HG02759 (cell line): ENCODE measurements around the gene RIPK3.
"Not testable (repeated sequence)": the region's sequence is repeated elsewhere in the genome, so short reads cannot be mapped to it uniquely, and the experiment has no call there.

Experiments used
- ATAC-seq: cut with Tn5 transposase; IDR thresholded peaks from one replicate; pipeline ENCODE4 v1.9.1; 2021; ENCODE audit warnings: mild to moderate bottlenecking, moderate library complexity; ENCODE audit not compliant: unreplicated experiment

RIPK3 gene

DNA sequence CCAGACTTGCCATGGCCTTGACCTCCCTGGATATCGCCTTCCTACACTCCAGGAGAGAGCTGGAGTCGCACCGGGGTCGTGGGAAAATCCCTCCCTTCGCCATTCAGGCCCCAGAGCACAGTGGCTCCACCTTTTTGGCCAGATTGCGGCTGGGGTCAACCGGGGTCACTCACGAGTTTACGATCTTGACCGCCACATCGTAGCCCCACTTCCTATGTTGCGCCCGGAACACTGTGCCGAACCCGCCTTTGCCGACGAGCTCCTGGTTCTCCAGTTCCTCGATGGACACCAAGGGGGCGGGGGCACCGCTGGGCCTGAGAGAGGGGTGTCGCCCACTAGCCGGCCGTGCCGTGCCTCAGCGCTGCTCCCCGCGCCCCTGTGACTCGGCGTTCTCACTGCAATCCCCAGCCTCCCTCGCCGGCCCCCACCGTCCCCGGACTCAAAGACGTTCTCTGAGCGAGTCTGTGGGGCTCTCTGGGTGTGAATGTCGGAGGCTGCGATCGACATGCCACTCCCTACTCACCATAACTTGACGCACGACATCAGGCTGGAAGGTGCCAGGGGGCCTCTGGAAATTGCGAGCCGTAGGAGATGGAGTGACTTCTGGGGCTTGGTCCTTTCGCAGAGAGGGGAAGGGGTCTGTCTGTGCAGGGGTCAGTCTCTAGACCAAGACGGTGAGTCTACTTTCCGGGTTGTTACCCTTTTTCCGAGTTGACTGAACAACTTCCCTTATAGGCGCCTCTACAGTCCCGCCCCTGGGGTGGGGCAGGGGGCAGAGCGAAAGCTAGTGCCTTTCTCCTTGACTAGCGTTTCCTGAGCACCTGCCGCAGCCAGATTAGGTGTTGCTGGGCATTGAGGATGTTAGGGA is at the start of gene RIPK3:
TSS of gene RIPK3 (minus strand) at position 708 of the 868 bp plus-strand sequence. CDS start at position 543, 165 bp downstream.
- ATAC-seq = peak; percentile 89

DNA sequence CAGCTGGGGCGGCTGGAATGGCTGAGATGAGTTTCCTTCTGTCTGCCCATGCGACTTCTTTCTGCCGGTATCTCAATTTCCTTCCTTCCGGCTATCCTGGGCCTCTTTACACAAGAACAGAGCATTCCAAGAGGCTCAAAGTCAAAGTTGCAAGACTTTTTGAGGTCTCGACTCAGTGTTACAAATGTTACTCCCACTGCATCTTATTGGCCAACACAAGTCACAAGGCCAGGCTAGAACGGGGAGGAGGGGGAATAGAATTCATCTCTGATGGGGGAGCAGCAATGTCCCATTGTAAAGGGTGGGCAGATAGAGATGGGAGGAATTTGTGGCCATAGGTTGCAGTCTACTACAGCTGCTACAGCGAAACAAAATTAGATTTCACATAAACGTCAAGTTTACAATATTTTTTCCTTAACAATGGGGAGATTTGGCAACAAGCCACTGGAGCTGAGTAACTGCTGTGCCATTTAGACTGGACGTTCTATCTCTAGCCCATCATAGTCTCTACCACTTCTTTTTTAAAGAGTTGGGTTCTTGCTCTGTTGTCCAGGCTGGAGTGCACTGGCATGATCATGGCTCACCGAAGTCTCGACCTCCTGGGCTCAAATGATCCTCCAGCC is 49.5 kb upstream of the RIPK3 start:
- ATAC-seq = no peak

DNA sequence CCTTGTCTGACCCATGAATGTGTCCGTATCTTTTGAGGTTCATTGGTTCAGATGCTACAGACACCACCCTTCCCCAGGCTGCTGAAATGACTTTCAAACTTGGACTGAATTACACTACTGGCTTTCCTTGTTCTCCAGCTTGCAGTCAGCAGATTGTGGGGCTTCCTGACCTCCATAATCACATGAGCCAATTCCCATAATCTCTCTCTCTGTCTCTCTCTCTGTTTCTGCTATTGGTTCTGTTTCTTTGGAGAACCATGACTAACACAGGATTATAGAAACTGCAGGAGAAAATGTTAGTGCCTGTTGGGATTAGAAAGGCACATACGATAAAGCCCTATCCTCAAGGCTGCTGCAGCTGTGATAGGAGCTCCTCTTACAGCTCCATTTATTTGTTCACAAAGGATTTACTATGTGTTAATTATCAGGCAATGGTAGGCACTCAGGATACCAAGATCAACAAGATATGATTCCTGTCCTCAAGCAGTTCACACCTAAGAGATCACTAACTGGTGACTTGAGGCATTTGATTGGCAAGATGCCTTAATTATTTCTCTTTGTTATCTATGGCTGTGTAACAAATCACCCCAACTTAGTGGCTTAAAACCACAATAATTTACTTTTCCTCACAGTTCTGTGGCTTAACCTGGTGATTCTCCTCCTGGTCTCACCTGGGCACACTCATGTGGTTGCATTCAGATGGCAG is 48.8 kb upstream of the RIPK3 start:
- no peak for ATAC-seq

DNA sequence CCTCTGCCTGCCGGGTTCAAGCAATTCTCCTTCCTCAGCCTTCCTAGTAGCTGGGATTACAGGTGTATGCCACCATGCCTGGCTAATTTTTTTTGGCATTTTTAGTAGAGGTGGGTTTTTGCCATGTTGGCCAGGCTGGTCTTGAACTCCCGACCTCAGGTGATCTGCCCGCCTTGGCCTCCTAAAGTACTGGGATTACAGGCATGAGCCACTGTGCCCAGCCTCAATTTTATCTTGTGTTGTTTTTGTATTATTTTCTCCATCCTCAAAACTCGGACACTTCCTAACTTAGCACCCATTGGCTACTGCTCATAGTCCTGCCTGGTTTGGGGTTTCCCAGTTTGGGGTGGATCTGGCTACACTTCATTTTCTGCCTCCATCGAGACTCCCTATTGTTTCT is 47.8 kb upstream of the RIPK3 start:
- ATAC-seq = not testable (repeated sequence)

DNA sequence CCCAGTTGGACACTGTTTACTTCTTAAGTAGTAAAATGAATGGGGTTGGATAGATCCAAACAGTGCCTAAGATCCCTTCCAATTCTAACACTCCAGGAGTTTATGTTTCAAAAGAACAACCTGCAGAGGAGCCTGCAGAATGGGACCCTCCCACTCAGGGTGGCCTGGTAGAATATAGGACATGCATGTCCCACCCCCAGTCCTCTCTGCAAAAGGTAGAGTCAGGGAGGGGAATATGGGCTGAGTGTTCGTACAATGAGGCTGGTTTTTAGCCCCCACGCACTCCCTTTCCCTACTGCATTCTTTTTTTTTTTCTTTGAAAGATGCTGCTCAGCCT is 47.2 kb upstream of the RIPK3 start:
- no peak for ATAC-seq

DNA sequence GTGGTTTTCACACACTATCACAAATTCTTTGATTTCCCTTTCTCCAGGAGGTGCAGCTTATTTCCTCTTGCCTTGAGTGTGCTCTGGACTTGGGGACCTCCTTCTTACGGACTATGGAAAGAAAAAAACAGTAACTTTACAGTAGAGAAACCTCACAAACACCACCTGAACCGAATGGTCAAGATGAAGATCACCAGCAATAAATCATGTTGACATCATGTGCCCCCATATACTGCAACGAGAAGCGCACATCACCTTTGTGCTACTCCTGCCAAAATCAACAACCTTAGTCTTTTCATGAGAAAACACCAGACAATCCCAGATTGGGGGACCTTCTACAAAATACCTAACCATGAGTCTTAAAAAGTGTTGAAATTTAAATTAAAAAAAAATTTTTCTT is 45.7 kb upstream of the RIPK3 start:
- no peak for ATAC-seq

DNA sequence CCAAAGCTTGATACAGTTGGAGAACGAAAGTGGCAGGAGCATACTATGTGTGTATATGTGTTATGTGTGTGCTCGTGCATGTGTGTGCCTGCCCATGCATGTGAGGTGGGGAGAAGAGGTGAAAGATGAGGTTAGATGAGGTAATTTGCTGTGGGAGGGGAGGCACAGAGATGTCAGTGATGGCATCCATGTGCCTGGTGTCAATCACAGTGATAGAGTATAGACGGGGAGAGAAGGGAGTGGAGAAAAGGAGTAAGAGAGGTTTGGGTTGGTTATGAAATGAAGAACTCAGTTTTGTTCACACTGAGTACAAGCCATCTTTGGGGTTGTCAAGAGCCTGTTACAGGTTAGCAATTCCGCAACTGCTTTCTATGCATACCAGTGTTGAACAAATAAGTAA is 44.4 kb upstream of the RIPK3 start:
- ATAC-seq = no peak

DNA sequence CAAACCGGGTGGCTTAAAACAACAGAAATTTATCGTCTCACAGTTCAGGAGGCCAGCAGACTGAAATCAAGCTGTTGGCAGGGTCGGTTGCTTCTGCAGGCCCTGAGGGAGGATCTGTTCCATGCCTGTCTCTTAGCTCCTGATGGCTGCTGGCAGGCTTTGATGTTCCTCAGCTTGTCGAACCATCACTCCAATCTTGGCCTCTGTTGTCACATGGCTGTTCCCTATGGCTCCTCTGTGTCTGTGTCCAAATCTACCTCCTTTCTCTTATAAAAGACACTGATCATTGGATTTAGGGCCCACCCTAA is 42.2 kb upstream of the RIPK3 start:
- no peak for ATAC-seq

DNA sequence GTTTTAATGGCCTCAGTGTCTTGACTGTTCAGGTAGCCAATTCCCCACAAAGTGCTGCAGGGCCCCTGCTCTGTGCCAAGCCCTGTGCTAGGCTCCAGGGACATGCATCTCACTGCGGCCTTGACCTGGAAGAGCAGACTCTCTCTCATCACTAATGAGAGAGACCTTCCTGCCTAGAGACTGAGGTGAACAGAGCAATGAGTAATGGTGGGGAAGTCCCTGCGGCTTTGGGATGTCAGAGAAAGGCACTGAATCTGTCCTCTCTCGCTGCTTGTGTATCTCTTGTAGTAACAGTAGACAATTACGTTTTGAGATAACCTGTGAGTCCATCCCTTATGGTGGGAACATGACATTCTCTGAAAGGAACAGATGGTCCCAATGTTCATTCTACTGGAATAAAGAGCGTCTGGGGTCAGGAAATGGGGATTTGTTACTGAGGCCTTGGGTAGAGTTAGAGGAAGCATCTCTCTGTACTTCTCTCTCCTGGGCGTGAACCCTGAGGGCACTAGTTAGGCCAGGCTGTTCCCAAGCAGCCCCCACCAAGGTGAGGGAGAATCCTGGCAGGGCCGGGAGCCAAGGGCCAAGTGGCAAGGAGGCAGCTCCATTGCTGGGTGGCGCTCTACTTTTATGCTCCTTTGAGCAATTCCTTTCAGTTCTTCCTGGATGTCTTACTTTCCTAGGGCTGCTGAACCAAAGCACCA is 41.7 kb upstream of the RIPK3 start:
- ATAC-seq = no peak

DNA sequence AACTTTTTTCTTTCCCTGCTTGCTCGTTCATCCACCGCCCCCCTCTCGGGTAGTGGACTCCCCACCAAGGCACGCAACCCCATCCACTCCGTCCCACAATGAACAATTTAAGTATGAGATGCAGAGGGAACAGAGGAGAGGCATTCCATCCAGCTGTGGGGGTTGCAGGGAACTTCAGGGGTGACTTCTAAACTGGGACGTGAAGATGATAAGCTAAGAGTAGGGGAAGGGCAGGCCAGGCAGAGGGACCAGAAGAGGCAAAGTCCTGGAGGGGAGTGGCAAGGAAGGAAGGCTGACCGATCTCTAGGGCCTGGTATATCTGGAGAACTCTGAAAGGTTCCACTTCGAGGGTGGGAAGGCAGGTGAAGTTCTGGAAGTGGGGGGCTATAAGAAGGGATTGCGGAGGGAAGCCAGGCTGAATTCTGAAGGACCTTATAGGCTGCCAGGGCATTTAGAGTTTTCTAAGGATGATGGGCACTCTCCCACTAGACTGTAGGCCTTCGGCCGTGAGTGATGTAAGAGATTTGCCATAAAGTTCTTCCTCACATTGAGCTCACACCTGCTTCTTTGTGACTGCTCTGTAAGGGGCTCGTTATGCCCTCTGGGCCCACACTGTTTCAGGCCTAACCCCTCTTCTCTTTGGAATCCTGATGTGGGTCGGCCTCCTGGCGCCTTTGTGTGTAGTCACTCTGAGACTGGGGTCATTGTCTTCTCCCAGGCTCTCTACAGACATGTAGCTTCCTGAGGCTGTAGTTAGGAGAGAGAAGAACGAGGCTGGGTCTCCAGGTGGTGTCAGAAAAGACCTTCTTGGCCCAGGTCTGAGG is 40.3 kb upstream of the RIPK3 start:
- ATAC-seq = no peak

DNA sequence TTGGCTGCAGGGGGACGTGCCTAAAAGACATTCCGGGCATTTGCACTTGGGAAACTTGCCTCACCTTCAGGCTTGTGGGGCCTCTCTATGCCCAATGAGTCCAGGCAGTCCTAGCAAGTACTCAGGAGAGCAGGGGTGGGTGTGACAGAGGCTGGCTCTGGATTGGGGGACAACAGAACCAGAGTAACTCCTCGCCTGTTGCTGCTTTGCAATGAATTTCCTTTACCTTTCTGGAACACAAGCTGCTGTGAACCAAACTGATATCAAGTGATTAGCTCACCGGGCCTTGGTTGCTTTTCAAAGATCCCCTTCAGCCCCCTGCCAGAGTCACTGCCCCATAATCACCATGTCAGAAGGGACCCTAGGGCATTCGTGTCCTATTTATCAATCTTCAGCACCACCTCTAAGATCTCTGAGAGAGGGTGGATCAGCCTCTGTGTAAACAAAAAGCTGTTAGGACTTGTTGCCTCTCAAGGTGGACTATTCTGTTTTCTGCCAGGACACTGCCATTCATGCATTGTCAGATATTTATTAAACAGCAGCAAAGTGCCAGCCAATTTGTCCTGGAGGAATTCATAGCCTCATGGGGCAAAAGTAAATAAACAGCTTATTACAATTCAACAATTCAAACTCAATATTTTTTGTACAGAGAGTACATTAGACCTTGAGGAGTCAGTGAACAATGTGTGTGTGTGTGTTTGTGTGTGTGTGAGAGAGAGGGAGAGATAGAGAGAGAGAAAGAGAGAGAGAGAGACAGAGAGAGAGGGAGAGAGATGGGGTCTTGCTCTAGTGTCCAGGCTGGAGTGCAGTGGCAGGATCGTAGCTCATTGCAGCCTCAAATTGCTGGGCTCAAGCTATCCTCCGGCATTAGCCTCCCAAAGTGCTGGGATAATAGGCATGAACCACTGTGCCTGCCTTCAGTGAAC is 39.5 kb upstream of the RIPK3 start:
- no peak for ATAC-seq

DNA sequence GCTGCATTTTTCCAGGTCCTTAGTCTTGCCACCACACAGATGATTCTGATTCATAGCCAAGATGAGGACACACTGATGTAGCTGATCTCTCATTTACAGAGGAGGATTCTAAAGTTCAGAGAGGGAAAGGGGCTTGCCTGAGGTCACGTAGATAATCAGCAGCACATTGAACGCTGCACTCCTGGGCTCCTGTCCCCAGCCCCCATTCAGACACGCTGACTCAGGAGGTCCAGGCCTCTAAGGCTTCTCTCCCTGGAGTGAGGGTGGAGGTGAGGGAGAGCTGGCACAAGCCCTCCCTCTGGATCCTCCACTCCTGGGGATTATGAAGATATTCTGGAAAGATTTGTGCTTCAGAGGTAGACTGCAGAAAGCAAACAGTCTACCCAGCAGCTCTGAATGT is 38.5 kb upstream of the RIPK3 start:
- no peak for ATAC-seq

DNA sequence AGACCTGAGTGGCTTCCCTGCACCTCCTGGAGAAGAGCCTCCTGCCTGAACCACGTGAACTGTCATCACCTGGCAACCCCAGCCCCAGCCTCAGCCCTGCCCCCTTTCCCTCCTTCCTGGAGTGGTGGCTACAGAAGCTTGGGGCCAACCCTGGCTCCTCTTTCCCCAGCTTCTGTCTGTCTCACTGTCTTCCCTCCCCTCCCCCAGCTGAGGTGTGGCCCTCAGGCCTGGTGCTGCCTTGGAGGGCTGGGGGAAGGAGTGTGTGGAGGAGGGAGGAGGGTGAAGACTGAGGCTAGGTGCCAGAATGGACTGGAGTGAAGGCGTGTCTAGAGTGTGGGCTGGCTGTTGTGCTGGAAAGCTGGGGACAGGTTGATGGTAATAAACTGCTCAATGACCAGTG is 37.9 kb upstream of the RIPK3 start:
- no peak for ATAC-seq

DNA sequence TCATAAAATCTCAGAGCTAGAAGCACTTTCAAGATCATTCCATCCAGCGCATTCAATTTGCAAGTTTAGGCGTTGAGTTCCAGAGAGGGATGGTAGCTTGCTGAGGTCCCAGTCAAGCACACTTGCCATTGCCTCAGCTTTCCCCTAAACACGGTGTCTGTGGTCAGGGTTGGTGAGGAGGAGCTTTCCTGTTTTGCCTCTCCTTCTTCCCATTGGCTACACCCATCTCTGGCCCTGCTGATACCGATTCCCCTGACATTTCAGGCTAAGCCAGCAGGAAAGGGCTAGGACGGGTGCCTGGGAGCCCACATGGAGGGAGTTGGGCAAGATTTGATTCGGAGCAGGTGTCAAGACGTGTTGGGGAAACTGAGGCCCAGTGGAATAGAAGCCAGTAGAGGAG is 37.3 kb upstream of the RIPK3 start:
- no peak for ATAC-seq

DNA sequence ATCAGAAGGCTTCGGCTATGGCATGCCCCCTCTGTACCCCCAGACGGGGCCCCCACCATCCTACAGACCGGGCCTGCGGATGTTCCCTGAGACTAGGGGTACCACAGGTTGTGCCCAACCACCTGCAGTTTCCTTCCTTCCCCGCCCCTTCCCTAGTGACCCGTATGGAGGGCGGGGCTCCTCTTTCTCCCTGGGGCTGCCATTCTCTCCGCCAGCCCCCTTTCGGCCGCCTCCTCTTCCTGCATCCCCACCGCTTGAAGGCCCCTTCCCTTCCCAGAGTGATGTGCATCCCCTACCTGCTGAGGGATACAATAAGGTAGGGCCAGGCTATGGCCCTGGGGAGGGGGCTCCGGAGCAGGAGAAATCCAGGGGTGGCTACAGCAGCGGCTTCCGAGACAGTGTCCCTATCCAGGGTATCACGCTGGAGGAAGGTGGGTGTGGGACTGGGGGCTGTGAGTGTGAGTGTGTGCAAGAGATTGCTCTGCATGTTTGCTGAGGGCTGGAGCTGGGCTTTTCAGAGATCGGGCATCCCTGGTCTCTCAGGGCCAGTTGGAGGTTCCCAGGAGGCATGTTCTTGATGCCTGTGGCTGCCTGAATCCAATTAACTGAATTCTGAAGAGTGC is 36.8 kb upstream of the RIPK3 start:
- no peak for ATAC-seq

DNA sequence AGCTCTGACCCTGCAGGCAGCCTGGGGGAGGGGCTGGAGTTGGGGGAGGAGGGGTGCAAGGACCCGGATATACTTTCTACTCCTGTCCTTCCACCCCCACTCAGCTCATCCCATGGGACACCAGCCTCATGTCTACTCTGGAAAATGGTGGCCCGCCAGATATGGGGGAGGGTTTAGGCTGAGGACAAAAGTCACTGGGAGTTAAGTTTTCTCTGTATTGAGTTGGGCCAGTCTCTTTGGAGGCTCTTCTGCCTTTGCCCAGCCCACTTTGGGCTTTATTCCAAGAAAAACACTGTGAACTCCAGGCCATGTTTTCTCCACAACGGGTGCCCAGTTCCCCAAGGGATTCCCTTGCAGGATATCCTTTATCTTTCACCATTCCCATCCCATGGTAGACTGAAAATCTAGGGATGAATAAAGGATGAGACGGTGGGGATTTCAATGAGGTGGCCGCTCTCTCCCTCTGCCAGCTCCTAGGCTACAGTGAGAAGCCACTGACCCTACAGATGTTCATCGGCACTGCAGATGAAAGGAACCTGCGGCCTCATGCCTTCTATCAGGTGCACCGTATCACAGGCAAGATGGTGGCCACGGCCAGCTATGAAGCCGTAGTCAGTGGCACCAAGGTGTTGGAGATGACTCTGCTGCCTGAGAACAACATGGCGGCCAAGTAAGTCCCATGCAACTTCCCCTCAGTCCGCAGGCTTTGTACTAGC is 33.1 kb upstream of the RIPK3 start:
- no peak for ATAC-seq

DNA sequence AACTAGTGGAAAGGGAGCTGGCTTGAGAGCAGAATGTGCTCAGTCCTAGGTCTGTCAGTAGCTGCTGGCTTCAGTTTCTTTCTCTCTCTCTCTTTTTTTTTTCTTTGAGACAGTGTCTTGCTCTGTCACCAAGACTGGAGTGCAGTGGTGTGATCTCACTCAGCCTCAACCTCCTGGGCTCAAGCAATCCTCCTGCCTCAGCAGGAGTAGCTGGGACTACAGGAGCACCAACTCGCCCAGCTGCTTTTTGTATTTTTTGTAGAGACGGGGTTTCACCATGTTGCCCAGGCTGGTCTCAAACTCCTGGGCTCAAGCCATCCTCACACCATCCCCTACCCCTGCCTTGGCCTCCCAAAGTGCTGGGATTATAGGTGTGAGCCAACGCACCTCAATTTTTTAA is 31.8 kb upstream of the RIPK3 start:
- not testable (repeated sequence) for ATAC-seq

DNA sequence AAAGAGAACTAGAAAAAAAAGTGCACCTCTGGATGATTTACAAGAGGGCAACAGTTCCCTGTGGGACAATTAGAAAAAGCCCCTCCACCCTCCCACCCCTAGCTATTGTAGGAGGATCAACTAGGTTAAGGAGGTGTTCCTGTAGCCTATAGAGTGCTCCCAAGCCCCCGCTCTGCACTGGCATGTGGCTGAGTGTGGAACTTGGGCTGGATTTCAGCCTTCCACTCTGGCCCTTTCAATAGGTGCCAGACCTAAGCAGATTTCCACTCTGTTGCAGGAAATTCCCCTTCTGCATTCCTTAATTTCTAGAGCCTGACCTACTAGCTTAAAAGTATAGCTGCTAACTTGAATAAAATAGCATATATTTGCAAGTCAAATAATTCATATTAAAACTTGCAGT is 31.0 kb upstream of the RIPK3 start:
- no peak for ATAC-seq
